Jurkat, Clone E6-1 (cell line): Measurements from ENCODE around the gene TMEM223.
"Not testable (repeated sequence)": the region's sequence is repeated elsewhere in the genome, so short reads cannot be mapped to it uniquely, and the experiment has no call there.

Experiments
- DNase-seq: peaks from one replicate; pipeline ENCODE4 v3.0.0-alpha.2; 2011; ENCODE audit warnings: low read depth, low spot score
- H3K4me3 ChIP-seq: 2 replicates; pipeline ENCODE4 v1.5.1; 2011; ENCODE audit warnings: mild to moderate bottlenecking, low read length, control low read depth, moderate library complexity

TMEM223 gene

GRCh38 chr11:62804310-62805075 lies 12.7 kb upstream of the TMEM223 start:
- no peak for DNase-seq

GRCh38 chr11:62801071-62801470 lies 9.3 kb upstream of the TMEM223 start:
- H3K4me3 ChIP-seq, result no peak overlapping the region
- DNase-seq, result no peak

More at GRCh38 chr11:62804310-62805075, 12.7 kb upstream of the TMEM223 start:
- H3K4me3 ChIP-seq, result peak overlapping the region; percentile 94

DNA sequence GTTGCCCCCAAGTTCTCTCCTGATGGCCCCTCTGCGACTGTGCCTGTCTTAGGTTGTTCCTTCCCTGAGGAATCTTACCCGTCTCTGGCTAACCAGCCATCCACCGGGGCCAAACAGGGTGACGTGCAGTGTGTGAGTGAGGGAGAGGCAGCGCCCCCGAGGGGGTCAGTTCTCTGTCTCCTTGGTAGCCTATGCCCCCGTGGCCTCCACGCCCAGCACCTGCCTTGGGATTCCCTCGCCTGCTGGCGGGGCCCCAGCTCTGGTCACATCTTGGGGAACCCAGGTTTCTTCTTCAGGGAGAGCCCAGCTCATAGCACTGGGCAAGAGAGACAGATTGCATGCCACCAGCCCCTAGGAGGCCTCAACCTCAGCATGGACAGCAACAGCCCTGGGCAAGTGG lies 7.7 kb upstream of the TMEM223 start:
- H3K4me3 ChIP-seq, result no peak overlapping the region
- DNase-seq, result no peak

GRCh38 chr11:62796281-62796680 lies 4.5 kb upstream of the TMEM223 start:
- DNase-seq, result no peak
- H3K4me3 ChIP-seq, result no peak overlapping the region

DNA sequence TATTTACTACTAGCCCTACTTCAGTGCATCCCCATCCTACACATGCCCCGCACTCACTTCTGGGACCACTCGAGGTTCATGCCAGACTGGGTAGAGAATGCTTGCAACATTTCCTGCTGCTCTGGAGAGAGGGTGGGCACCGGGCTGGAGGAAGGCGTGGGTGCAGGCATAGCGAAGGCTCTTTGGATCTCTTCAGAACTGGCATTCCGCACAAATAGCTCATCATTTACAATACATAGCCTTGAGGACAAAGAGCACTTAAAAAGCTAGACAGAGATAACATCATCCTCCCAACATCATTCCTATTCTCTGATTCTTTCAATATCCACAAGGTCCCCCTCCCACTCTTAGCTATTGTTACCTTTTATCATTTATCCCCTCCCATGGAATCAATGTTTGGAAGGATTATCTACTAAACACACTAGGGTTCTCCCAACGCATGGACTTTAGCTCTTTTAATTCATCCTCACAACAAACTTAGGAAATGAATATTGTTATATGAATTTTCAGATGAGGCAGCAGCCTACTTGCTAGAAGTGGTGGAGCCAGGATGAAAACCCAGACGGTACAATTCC lies 2.5 kb upstream of the TMEM223 start:
- no peak for DNase-seq
- no peak overlapping the region for H3K4me3 ChIP-seq

GRCh38 chr11:62792202-62792575 lies 383 bp upstream of the TMEM223 start:
- H3K4me3 ChIP-seq, result peak overlapping the region; percentile 90
- no peak for DNase-seq

DNA sequence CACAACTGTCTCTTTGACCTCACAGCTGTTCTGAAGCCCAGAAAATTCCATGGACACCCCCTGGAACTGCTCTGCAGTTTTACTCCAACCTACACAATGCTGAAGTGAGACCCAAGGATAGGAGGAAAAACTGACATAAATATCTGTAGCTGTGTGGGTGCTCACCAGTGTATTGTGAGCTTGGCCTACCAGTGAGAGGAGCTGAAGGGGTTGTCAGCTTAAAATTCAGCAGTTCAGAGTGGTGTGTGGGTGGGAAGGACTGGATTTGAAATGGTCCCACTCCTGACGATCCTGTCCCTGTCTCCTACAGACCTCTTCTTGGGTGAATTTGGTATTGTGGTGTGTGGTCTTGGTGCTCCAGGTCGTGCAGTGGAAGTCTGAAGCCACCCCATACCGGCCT lies 2.2 kb downstream of the TMEM223 start:
- no peak overlapping the region for H3K4me3 ChIP-seq
- no peak for DNase-seq

DNA sequence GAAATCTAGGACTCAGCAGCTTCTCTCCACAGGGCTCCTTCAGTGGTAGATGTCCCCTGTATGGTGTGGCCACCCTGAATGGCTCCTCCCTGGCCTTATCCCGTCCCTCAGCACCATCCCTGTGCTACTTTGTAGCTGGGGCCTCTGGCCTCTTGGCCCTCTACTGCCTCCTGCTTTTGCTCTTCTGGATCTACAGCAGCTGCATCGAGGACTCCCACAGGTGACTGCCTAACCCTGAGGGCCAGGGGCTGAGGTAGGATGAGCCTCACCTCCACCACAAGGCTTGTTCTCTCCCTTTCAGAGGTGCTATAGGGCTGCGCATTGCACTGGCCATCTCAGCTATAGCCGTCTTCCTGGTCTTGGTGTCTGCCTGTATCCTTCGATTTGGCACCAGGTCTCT lies 2.8 kb downstream of the TMEM223 start:
- DNase-seq, result no peak

GRCh38 chr11:62787005-62787759 lies 4.6 kb downstream of the TMEM223 start, which contains the start of gene TMEM179B:
TSS of gene TMEM179B (plus strand) at chr11:62787402. CDS start at chr11:62787432, 30 bp downstream.
- DNase-seq, result peak; percentile 97
- H3K4me3 ChIP-seq, result peak within 1 kb of the TSS; percentile 97

More for the DNA sequence above, 2.8 kb downstream of the TMEM223 start:
- H3K4me3 ChIP-seq, result no peak overlapping the region; the same call in 1 of the 2 replicates

- DNase-seq, result peak; percentile 63
- H3K4me3 ChIP-seq, result peak overlapping the region; percentile 97
These were observed 5.3 kb downstream of the TMEM223 start for GRCh38 chr11:62786318-62787004.

GRCh38 chr11:62782753-62783152 lies 9.1 kb downstream of the TMEM223 start:
- no peak overlapping the region for H3K4me3 ChIP-seq
- DNase-seq, result no peak

DNA sequence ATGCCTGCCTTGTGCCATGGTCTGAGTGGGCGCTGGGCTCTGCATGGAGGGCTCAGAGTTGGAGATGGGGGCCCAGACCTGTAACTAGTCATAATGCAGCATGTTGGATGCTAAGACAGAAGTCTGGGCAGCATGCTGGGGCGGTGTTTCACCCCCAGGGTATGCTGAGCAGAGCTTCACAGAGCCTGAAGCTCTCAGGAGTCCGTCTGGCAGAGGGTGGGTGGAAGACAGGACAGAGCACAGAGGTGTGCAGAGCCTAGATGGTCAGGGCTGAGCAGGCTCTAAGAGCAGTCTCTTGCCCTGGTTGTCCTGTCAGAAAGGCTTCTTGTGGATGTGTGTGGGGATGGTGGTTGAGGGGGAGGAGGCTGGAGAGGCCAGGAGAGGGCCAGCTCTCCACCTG lies 13.4 kb downstream of the TMEM223 start:
- DNase-seq, result no peak

DNA sequence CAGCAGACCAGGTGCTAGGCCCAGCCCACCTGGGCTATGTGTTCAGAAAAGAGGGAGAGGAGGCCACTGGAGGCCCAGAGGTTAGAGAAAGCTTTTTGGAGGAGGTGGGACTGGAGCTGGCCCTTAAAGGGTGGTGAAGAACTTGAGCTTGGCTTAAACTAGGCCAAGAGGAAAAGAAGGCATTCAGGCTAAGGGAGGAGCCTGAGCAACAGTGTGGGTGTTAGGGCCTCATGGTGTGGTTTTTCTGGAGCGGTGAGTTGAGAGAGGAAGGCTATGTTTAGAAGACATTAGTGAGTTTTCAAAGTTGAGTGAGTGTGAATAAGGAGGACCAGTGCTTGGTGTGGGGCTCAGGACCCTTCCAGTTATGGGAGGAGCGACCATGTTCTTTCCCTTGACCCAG lies 14.4 kb downstream of the TMEM223 start:
- H3K4me3 ChIP-seq, result no peak overlapping the region
- no peak for DNase-seq

More for the DNA sequence above, 13.4 kb downstream of the TMEM223 start:
- no peak overlapping the region for H3K4me3 ChIP-seq

- no peak overlapping the region for H3K4me3 ChIP-seq
- no peak for DNase-seq
These were observed 16.2 kb downstream of the TMEM223 start for GRCh38 chr11:62775646-62776045.

- no peak overlapping the region for H3K4me3 ChIP-seq
- no peak for DNase-seq
These were observed 17.4 kb downstream of the TMEM223 start for GRCh38 chr11:62774407-62774806.

GRCh38 chr11:62771144-62772021 lies 20.4 kb downstream of the TMEM223 start, which contains the start of gene TAF6L:
TSS of gene TAF6L (plus strand) at chr11:62771396. CDS start at chr11:62775784, 4,388 bp downstream.
- peak; percentile 93 for DNase-seq
- peak within 1 kb of the TSS; percentile 72 for H3K4me3 ChIP-seq

DNA sequence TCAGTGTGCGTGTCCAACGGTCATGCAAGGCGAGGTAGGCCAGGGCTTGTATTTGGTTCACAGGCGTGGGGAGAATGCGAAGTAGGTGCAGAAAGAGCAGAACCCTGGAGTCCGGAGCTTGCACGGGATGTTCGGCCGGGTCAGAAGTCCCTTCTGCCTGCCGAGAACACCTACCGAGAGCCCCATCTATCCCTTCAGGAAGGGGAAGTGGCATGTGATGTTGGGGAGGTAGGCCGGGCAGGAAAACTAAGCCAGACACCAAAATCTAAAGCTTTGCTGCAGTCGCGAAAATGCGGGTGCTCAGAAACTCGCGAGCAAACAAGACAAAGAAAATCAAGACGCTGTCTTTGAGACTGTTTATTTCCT lies 21.0 kb downstream of the TMEM223 start:
- peak overlapping the region; percentile 72 for H3K4me3 ChIP-seq
- DNase-seq, result no peak

DNA sequence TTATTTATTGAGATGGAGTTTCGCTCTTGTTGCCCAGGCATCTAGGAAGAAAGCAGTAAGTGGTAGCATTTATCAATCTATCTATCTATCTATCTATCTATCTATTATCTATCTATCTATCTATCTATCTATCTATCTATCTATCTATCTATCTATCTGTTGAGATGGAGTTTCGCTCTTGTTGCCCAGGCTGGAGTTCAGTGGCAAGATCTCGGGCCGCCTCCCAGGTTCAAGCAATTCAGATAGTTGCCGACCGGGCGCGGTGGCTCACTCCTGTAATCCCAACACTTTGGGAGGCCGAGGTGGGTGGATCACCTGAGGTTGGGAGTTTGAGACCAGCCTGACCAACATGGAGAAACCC lies 31.0 kb downstream of the TMEM223 start:
- H3K4me3 ChIP-seq, result peak overlapping the region; percentile 47
- not testable (repeated sequence) for DNase-seq
